Nephron progenitor cell (in vitro differentiated cells): ENCODE results near the gene CCNY.

Experiments used
- DNase-seq: peaks from one replicate; pipeline ENCODE4 v3.0.0; 2021
- H3K27ac Mint-ChIP-seq: 2 replicates; pipeline ENCODE4 v1.8.0; 2021; ENCODE audit warnings: mild to moderate bottlenecking, moderate library complexity, mixed read lengths
- H3K27me3 Mint-ChIP-seq: 2 replicates; pipeline ENCODE4 v1.8.0; 2021; ENCODE audit warnings: mild to moderate bottlenecking, low read depth, mixed read lengths; ENCODE audit not compliant: poor library complexity
- H3K36me3 Mint-ChIP-seq: 2 replicates; pipeline ENCODE4 v1.8.0; 2021; ENCODE audit warnings: low read depth, mixed read lengths
- H3K4me1 Mint-ChIP-seq: 2 replicates; pipeline ENCODE4 v1.8.0; 2021; ENCODE audit warnings: mixed read lengths
- H3K4me3 Mint-ChIP-seq: 2 replicates; pipeline ENCODE4 v1.8.0; 2021; ENCODE audit warnings: mild to moderate bottlenecking, moderate library complexity, mixed read lengths
- H3K9me3 Mint-ChIP-seq: 2 replicates; pipeline ENCODE4 v1.8.0; 2021; ENCODE audit warnings: mild to moderate bottlenecking, moderate library complexity, mixed read lengths
- TF ChIP-seq, protein P1 (sequence below): fragments of 200-600 bp; sonication (generic); IDR thresholded peaks from 2 replicates; pipeline ENCODE4 v1.5.0; 2021; ENCODE audit warnings: antibody characterized with exemption

The CCNY gene

DNA sequence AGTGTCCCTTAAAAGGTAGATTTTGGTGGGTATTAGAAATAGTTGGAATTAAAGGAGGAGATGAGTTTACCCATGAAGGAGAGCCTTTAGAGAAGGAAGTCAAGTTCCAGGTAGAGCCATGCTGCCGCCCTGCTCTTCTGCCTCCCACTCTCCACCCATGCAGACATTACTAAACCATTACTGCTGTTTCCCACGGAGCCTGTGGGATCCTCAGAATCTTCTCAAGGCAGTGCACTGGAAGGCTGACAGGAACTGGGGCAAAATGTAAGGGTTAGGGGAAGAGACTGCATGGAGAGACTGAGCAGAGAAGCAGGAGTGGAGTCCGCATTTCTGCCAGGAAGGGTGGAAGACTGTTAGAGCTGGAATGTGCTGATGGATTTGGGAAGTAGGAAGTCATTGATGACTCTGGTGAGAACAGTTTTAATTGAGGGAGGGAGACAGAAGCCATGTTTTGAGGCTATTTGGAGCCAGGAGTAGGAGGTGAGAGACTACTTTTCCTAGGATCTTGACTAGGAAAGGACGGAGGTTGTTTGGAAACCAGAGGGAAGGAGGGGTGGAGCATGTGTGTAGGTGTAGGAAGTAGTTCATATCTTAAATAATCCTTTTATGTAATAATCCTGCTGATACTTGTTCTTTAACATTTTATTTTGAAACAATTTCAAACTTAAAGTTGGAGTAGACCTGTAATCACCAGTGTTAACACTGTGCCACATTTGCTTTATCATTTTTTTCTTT is 109.0 kb downstream of the CCNY start:
- no peak for DNase-seq
- TF ChIP-seq, protein P1, sequence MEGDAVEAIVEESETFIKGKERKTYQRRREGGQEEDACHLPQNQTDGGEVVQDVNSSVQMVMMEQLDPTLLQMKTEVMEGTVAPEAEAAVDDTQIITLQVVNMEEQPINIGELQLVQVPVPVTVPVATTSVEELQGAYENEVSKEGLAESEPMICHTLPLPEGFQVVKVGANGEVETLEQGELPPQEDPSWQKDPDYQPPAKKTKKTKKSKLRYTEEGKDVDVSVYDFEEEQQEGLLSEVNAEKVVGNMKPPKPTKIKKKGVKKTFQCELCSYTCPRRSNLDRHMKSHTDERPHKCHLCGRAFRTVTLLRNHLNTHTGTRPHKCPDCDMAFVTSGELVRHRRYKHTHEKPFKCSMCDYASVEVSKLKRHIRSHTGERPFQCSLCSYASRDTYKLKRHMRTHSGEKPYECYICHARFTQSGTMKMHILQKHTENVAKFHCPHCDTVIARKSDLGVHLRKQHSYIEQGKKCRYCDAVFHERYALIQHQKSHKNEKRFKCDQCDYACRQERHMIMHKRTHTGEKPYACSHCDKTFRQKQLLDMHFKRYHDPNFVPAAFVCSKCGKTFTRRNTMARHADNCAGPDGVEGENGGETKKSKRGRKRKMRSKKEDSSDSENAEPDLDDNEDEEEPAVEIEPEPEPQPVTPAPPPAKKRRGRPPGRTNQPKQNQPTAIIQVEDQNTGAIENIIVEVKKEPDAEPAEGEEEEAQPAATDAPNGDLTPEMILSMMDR: no peak
- H3K9me3 Mint-ChIP-seq: peaks cover 51% of the 10 kb centered on the region
- no peak overlapping the region for H3K4me3 Mint-ChIP-seq
- peaks cover 3% of the 10 kb centered on the region for H3K27me3 Mint-ChIP-seq
- peak overlapping the region; percentile 79 for H3K27ac Mint-ChIP-seq
- H3K36me3 Mint-ChIP-seq: peaks cover 44% of the 10 kb centered on the region
- H3K4me1 Mint-ChIP-seq: peaks cover 28% of the 10 kb centered on the region

DNA sequence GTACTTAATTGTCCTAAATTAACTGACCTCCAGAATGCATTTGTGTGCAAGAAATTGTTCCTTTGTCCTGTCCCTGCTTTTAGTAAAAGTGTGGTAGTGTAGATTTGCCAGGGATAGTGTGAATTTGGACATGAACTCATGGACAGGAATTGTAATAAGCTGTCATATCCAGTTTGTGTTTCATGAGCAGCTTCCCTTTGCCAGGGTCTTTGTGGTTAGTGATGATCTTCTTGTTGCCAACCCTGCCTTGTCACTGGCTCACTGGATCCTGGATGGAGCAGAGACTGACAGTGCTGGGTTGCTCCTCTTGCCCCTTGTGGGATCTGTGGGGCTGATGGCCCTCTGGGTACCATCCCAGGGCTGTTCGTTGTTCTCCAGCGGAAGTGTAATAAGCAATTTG is 110.1 kb downstream of the CCNY start:
- Mint-ChIP-seq H3K27me3 (peaks cover 3% of the 10 kb centered on the region), H3K4me1 (peaks cover 35% of the 10 kb centered on the region), H3K36me3 (peaks cover 34% of the 10 kb centered on the region), H3K27ac (no peak overlapping the region), H3K9me3 (peaks cover 40% of the 10 kb centered on the region), H3K4me3 (no peak overlapping the region)
- no peak for DNase-seq
- TF ChIP-seq, protein P1: no peak

DNA sequence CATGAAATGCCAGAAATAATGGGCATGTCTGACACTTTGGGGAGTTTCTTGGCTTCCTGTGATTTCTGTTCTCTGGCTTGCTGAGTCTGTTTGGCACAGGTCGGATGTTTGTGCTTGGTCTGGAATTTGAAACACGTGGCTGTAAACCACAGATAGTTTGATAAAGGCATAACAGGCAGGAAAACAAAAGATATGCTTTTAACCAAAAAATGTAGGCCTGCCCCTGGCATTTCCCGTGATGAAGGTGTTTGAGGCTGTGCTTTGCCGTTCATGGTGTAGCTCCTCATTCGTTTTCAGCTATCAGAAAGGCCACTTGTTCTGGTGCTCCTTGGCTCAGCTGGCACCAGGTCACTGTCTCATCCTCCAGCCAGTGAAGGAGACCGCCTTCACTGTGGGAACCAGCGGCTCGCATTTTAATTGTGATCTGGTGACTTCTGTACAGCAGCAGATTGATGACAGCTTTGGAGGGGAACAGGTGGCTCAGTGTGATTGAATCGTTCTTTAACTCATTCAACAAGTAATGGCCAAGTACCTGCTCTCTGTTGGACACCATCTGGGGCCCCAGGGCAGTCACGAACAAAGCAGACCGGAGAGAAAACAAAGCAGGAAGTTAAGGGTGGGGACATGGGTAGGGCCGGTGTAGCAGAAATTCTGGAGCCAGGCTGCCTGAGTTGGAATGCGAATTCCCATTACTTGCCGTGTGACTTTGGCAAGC is 111.5 kb downstream of the CCNY start:
- DNase-seq: no peak
- H3K27me3 Mint-ChIP-seq: peaks cover 3% of the 10 kb centered on the region
- H3K27ac Mint-ChIP-seq: peak overlapping the region; percentile 91
- no peak overlapping the region for H3K4me3 Mint-ChIP-seq
- peaks cover 24% of the 10 kb centered on the region for H3K36me3 Mint-ChIP-seq
- H3K9me3 Mint-ChIP-seq: peaks cover 30% of the 10 kb centered on the region
- peaks cover 35% of the 10 kb centered on the region for H3K4me1 Mint-ChIP-seq
- TF ChIP-seq, protein P1: no peak

DNA sequence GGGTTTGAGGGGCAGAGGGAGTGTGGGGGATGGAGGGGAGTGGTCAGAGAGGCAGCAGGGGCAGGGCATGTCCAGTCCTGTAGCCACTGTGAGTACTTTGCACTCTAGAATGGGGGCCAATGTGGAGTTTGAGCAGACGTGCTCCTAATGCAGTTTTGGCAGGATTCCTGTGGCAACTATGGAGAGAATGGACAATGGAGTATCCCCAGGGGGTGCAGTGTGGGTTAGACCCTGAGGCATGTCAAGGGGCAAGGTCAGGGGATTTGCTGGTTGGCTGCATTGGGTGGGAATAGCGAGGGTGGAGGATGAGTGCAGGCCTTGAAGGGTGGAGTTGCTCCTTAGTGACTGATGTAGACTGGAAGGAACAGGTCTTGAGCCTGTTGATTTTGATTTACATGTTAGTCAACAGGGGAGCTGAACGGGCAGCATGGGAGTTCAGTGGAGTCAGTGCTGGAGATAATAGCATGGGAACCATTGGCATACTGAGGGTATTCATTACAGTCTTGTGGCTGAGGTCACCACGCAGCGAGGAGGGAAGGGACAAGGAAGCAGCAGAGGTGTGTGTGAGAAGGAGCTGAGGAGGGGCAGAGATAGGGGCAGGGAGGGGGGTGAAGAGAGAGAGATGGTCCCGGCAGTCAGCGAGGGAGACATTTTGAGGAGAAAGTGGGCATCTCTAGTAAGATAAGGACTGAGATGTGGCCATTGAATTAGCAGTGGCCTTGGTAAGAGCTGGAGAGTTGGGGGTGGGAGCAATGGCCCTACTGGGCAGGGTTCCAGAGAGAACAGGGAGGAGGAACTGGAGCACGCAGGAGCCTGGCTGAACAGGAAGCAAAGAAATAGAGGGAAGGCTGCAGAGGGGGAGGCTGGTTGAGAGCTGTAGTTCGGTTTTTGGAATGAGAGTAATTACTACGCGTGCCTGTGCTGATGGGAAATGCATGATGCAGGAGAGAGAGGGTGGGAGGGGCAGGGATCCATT is 112.7 kb downstream of the CCNY start:
- H3K4me1 Mint-ChIP-seq: peaks cover 35% of the 10 kb centered on the region
- peaks cover 3% of the 10 kb centered on the region for H3K27me3 Mint-ChIP-seq
- TF ChIP-seq, protein P1: no peak
- no peak overlapping the region for H3K4me3 Mint-ChIP-seq
- no peak for DNase-seq
- H3K36me3 Mint-ChIP-seq: peaks cover 17% of the 10 kb centered on the region
- peaks cover 20% of the 10 kb centered on the region for H3K9me3 Mint-ChIP-seq
- peak overlapping the region; percentile 23 for H3K27ac Mint-ChIP-seq

DNA sequence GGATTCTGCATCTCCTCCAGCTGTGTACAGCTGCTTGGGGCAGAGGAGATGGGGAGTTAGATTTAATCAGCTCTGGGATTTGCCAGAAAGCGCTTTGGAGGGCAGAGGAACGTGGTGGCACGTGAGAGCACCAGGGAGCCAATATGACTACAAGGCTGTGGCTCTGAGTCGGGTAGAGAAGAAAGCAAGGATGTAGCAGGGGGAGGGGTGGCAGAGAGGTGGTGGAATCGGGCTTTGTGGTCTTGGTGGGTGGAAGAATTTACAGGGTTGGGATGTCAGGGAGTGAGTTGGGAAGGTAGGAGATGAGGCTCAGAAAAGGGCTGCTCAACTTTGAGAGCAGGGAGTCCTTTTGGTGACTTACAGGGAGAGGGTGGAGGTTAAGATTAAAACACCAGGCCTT is 113.6 kb downstream of the CCNY start:
- H3K4me1 Mint-ChIP-seq: peaks cover 35% of the 10 kb centered on the region
- peaks cover 11% of the 10 kb centered on the region for H3K9me3 Mint-ChIP-seq
- peaks cover 11% of the 10 kb centered on the region for H3K36me3 Mint-ChIP-seq
- H3K27me3 Mint-ChIP-seq: peaks cover 3% of the 10 kb centered on the region
- H3K4me3 Mint-ChIP-seq: no peak overlapping the region
- TF ChIP-seq, protein P1: no peak
- peak overlapping the region; percentile 3 for H3K27ac Mint-ChIP-seq
- DNase-seq: no peak
